ENCODE results near the gene FAM185A.

The FAM185A gene

DNA sequence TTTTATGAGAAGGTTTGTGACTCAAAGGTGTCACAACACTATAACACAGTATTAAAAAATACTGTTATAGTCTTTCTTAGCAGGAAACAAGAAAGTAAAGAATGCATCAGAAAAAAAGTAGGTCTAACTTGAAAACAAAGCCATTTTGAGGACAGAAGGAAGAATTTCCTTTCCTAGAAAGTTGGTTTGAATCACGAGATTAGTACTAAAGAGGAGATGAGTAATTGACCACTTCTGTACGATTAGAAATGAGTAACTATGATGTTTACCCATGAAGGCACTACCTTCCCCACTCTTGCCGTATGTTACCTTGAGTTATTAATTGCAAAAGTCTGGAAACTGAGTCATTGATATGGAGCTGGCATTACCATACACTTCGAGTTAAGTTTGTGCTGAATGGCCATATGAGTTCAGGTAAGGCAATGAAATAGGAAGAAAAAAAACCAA, 65.2 kb downstream of the FAM185A start:
- DNase-seq (ENCODE audit: low read depth in 1 of 2, low spot score in 1 of 2), result no peak
- H3K4me3 ChIP-seq (replicated peaks; ENCODE audit: insufficient read depth, low read length), result no peak overlapping the region
- H3K27me3 ChIP-seq (ENCODE audit: insufficient read depth, poor library complexity, severe bottlenecking), result no peaks in the 10 kb centered on the region
- H3K27ac ChIP-seq (replicated peaks), result no peak overlapping the region
- no peak for TF ChIP-seq GABPA (IDR thresholded peaks at IDR 0.05; ENCODE audit: low read depth)
- TF ChIP-seq POLR2AphosphoS5 (IDR thresholded peaks at IDR 0.05; ENCODE audit: low read depth), result no peak
- TF ChIP-seq, protein P1, sequence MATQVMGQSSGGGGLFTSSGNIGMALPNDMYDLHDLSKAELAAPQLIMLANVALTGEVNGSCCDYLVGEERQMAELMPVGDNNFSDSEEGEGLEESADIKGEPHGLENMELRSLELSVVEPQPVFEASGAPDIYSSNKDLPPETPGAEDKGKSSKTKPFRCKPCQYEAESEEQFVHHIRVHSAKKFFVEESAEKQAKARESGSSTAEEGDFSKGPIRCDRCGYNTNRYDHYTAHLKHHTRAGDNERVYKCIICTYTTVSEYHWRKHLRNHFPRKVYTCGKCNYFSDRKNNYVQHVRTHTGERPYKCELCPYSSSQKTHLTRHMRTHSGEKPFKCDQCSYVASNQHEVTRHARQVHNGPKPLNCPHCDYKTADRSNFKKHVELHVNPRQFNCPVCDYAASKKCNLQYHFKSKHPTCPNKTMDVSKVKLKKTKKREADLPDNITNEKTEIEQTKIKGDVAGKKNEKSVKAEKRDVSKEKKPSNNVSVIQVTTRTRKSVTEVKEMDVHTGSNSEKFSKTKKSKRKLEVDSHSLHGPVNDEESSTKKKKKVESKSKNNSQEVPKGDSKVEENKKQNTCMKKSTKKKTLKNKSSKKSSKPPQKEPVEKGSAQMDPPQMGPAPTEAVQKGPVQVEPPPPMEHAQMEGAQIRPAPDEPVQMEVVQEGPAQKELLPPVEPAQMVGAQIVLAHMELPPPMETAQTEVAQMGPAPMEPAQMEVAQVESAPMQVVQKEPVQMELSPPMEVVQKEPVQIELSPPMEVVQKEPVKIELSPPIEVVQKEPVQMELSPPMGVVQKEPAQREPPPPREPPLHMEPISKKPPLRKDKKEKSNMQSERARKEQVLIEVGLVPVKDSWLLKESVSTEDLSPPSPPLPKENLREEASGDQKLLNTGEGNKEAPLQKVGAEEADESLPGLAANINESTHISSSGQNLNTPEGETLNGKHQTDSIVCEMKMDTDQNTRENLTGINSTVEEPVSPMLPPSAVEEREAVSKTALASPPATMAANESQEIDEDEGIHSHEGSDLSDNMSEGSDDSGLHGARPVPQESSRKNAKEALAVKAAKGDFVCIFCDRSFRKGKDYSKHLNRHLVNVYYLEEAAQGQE (IDR thresholded peaks at IDR 0.05; ENCODE audit: insufficient replicate concordance, low read depth), result no peak
- no peak for TF ChIP-seq CTCF (IDR thresholded peaks at IDR 0.05; ENCODE audit: insufficient read depth, low read length)
- no peak for TF ChIP-seq SPI1 (IDR thresholded peaks at IDR 0.05; ENCODE audit: borderline replicate concordance, low read depth)

GRCh38 chr7:102817616-102818573, 69.1 kb downstream of the FAM185A start:
- Histone ChIP-seq H3K27me3 (ENCODE audit: insufficient read depth, poor library complexity, severe bottlenecking) (no peaks in the 10 kb centered on the region), H3K27ac (replicated peaks) (no peak overlapping the region), H3K4me3 (replicated peaks; ENCODE audit: insufficient read depth, low read length) (no peak overlapping the region)
- no peak for DNase-seq (ENCODE audit: low read depth in 1 of 2, low spot score in 1 of 2)
- no peak for TF ChIP-seq CTCF (IDR thresholded peaks at IDR 0.05; ENCODE audit: insufficient read depth, low read length)
- TF ChIP-seq SPI1 (IDR thresholded peaks at IDR 0.05; ENCODE audit: borderline replicate concordance, low read depth), result no peak
- TF ChIP-seq, protein P1 (IDR thresholded peaks at IDR 0.05; ENCODE audit: insufficient replicate concordance, low read depth), result no peak
- TF ChIP-seq POLR2AphosphoS5 (IDR thresholded peaks at IDR 0.05; ENCODE audit: low read depth), result no peak
- TF ChIP-seq GABPA (IDR thresholded peaks at IDR 0.05; ENCODE audit: low read depth), result no peak

GRCh38 chr7:102819151-102819550, 70.4 kb downstream of the FAM185A start:
- TF ChIP-seq GABPA (IDR thresholded peaks at IDR 0.05; ENCODE audit: low read depth) (no peak), SPI1 (IDR thresholded peaks at IDR 0.05; ENCODE audit: borderline replicate concordance, low read depth) (no peak)
- DNase-seq (ENCODE audit: low read depth in 1 of 2, low spot score in 1 of 2), result no peak
- Histone ChIP-seq H3K27ac (replicated peaks) (no peak overlapping the region), H3K4me3 (replicated peaks; ENCODE audit: insufficient read depth, low read length) (no peak overlapping the region), H3K27me3 (ENCODE audit: insufficient read depth, poor library complexity, severe bottlenecking) (no peaks in the 10 kb centered on the region)

DNA sequence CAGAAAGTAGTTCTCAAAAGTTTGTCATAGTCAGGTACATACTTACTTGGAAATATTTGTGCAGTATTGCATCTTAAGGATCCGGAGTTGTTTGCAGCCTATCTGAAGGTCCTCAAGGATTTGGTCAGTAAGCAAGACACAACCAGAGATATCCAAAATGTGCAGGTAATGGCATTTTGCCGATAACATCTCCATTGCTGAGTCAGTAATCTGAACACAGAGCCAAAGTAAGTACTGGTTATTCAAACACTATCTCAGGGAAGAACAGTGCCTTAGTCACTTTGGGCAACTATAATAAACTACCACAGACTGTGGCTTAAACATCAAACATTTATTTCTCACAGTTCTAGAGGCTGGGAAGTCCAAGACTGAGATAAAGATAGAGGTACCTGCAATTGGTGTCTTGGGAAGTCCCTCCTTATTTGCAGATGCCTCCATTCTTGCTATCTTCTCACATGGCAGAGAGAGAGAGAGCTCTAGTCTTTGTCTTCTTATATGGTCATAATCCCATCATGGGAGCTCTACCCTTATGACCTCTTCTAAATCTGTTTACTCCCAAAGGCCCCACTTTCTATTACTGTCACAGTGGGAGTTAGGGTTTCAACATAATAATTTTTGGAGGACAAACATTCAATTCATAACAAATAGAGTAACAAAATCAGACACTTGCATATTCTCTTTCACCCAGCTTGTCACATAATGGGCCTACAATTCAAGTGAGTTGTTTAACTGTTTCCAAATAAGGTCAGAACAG, 73.4 kb downstream of the FAM185A start:
- Histone ChIP-seq H3K27me3 (ENCODE audit: insufficient read depth, poor library complexity, severe bottlenecking) (no peaks in the 10 kb centered on the region), H3K4me3 (replicated peaks; ENCODE audit: insufficient read depth, low read length) (no peak overlapping the region), H3K27ac (replicated peaks) (no peak overlapping the region)
- TF ChIP-seq POLR2AphosphoS5 (IDR thresholded peaks at IDR 0.05; ENCODE audit: low read depth) (no peak), CTCF (IDR thresholded peaks at IDR 0.05; ENCODE audit: insufficient read depth, low read length) (no peak), GABPA (IDR thresholded peaks at IDR 0.05; ENCODE audit: low read depth) (no peak), SPI1 (IDR thresholded peaks at IDR 0.05; ENCODE audit: borderline replicate concordance, low read depth) (no peak)
- TF ChIP-seq, protein P1 (IDR thresholded peaks at IDR 0.05; ENCODE audit: insufficient replicate concordance, low read depth), result no peak
- no peak for DNase-seq (ENCODE audit: low read depth in 1 of 2, low spot score in 1 of 2)
